GM06990 (cell line): ENCODE results near the gene SCRT2.

Source experiments
- DNase-seq: peaks from one replicate; pipeline ENCODE4 v3.0.0-alpha.2; 2011; ENCODE audit not compliant: insufficient read length; ENCODE audit errors: extremely low read depth
- H3K27me3 ChIP-seq: replicated peaks from 2 replicates; pipeline ENCODE4 v1.6.0; 2011; ENCODE audit warnings: low read length; ENCODE audit not compliant: control insufficient read depth, insufficient read depth
- H3K36me3 ChIP-seq: 2 replicates; pipeline ENCODE4 v1.5.1; 2011; ENCODE audit warnings: low read length; ENCODE audit not compliant: control insufficient read depth, insufficient read depth
- H3K4me3 ChIP-seq: replicated peaks from 2 replicates; pipeline ENCODE4 v1.5.1; 2011; ENCODE audit warnings: low read depth, mild to moderate bottlenecking, control low read depth, low read length
- CTCF ChIP-seq: IDR thresholded peaks from 2 replicates; pipeline ENCODE4 v1.5.1; 2011; ENCODE audit warnings: low read length, control low read depth, mild to moderate bottlenecking, inconsistent platforms; ENCODE audit not compliant: insufficient read depth, poor library complexity, severe bottlenecking

SCRT2 gene

GRCh38 chr20:625360-625932 is 50.2 kb downstream of the SCRT2 start:
- H3K36me3 ChIP-seq, result no peaks in the 10 kb centered on the region
- no peak for DNase-seq
- H3K27me3 ChIP-seq, result peaks cover 2% of the 10 kb centered on the region
- H3K4me3 ChIP-seq, result no peak overlapping the region
- TF ChIP-seq CTCF, result no peak

DNA sequence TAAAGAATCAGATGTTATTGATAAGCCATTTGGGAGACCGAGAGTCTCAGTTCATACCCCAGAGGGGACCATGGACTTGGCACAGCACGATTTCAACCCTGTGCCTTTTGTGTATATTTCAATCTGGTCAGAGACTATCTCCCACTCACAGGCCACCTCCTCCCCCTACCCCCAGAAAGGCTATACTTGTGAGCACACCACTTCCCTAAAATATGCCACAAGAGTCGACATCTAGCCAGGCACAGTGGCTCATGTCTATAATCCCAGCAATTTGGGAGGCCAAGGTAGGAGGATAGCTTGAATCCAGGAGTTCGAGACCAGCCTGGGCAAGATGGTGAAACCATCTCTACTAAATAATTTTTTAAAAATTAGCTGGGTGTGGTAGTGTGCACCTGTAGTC is 51.9 kb downstream of the SCRT2 start:
- DNase-seq, result no peak
- no peak for TF ChIP-seq CTCF
- H3K27me3 ChIP-seq, result peaks cover 2% of the 10 kb centered on the region
- H3K36me3 ChIP-seq, result no peaks in the 10 kb centered on the region
- no peak overlapping the region for H3K4me3 ChIP-seq

- Histone ChIP-seq H3K4me3 (no peak overlapping the region), H3K27me3 (peaks cover 2% of the 10 kb centered on the region), H3K36me3 (no peaks in the 10 kb centered on the region)
- no peak for TF ChIP-seq CTCF
- no peak for DNase-seq
Observed at GRCh38 chr20:623021-623420, 52.6 kb downstream of the SCRT2 start.

DNA sequence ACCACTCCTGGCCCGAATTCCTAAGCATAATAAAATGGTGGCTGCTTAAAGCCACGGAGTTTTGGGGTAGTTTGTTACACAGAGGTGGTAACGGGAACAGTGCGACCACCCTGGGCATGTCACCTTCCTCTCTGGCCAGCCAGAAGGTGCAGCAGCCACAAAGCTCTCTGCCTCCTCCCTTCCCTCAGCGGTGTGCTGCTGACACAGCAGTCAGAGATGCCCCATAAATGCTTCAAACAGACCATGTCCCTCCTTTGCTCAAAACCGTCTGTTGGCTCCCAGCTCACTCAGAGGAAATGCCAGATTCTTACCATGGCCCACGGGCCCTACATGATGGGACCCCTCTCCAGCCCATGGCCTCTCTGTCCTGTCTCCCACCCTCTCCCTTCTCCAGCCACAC is 53.4 kb downstream of the SCRT2 start:
- DNase-seq, result no peak
- no peak for TF ChIP-seq CTCF
- no peaks in the 10 kb centered on the region for H3K36me3 ChIP-seq
- H3K4me3 ChIP-seq, result no peak overlapping the region
- H3K27me3 ChIP-seq, result peaks cover 2% of the 10 kb centered on the region

DNA sequence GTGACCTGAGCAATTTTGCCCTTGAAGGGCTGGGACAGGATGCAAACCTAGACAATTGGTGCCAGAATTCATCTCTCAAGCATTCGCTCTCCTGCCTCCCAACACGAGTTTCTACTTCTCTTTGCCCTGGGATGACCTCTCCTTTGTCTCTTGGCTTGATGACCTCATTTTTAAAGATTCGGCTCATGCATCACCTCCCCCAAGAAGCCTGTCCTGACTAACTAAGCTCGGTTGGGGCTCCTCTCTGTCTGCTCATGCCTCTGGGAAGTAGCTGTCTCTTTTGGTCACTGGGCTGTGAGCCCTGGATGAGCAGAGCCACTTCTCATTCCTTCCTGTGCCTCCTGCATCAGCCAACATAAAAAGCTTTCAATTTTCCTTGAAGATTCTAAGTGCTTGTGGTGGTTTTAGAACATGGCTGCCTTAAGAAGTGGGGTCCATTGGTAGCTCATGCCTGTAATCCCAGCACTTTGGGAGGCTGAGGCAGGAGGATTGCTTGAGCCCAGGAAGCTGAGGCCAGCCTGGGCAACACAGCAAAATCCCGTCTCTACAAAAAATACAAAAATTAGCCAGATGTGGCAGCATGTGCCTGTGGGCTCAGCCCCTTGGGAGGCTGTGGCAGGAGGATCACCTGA is 54.4 kb downstream of the SCRT2 start:
- DNase-seq, result no peak
- TF ChIP-seq CTCF, result no peak
- no peaks in the 10 kb centered on the region for H3K36me3 ChIP-seq
- no peaks in the 10 kb centered on the region; the same call in none of the 2 replicates for H3K27me3 ChIP-seq
- H3K4me3 ChIP-seq, result no peak overlapping the region

DNA sequence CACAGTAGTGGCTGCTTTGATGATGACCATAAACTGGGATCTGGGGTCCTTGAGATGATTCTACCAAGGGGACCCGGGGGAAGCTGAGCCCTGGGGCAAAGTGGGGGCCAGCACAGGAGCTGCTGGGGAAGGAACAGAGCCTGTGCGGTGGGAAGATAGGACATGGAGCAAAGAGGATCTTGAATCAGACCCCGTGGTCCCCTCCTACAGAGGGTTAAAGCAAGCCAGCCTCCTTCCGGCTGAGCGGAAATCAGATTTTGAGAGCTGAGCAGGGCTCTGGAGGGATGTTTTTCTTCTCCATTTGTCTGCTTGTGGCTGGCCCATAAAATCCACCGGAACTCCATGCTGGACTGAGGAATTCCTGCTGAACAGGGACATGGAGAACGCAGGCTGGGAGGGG is 55.4 kb downstream of the SCRT2 start:
- no peak for TF ChIP-seq CTCF
- H3K4me3 ChIP-seq, result no peak overlapping the region
- no peak for DNase-seq

More for the DNA sequence above, 55.4 kb downstream of the SCRT2 start:
- Histone ChIP-seq H3K27me3 (no peaks in the 10 kb centered on the region; the same call in none of the 2 replicates), H3K36me3 (no peaks in the 10 kb centered on the region)
